ENCODE data around the gene CDC42EP2. TPM values are rescaled to one million over a fixed set of nuclear protein-coding genes. Genes with fewer than 3 reads are reported as not detected.

CDC42EP2 gene
- total and polyA plus RNA-seq, 2 of the 13 experiments (the other 11 are each of a cell fraction or from before 2014, with no cell fraction given) = 2.3 to 7.1 TPM

- TF ChIP-seq ARID4A (CRISPR knock-in tag; IDR thresholded peaks at IDR 0.05; ENCODE audit: borderline replicate concordance) = peak; percentile 75; the same call in 1 of the 2 replicates
- TF ChIP-seq BHLHE40 (IDR thresholded peaks at IDR 0.05; ENCODE audit: low read length) = no peak
- TF ChIP-seq ATF1 (CRISPR knock-in tag; IDR thresholded peaks at IDR 0.05) = no peak; the same call in 1 of the 2 replicates
- TF ChIP-seq YEATS4 (CRISPR knock-in tag; IDR thresholded peaks at IDR 0.05; ENCODE audit: borderline replicate concordance) = peak; percentile 58; the same call in 1 of the 2 replicates
- no peak for TF ChIP-seq KAT2B (IDR thresholded peaks at IDR 0.05; ENCODE audit: borderline replicate concordance, low read depth, low read length)
- TF ChIP-seq HDAC2 (CRISPR knock-in tag; IDR thresholded peaks at IDR 0.05) = peak; percentile 85
- TF ChIP-seq ZBTB8A (CRISPR knock-in tag; IDR thresholded peaks at IDR 0.05; ENCODE audit: borderline replicate concordance, low read depth) = no peak
- TF ChIP-seq NR2F1 (CRISPR knock-in tag; IDR thresholded peaks at IDR 0.05) = no peak
- TF ChIP-seq NR2F6 (IDR thresholded peaks at IDR 0.05) = no peak; the same call in 1 of the 2 replicates
- no peak; the same call in 1 of the 2 replicates for TF ChIP-seq NR2F6 (CRISPR knock-in tag; IDR thresholded peaks at IDR 0.05)
- no peak for TF ChIP-seq ZNF598 (CRISPR knock-in tag; IDR thresholded peaks at IDR 0.05; ENCODE audit: borderline replicate concordance)
- peak; percentile 64 for TF ChIP-seq SKI (IDR thresholded peaks at IDR 0.05; ENCODE audit: partially characterized antibody)
- peak; percentile 60; the same call in 1 of the 2 replicates for TF ChIP-seq MXD4 (CRISPR knock-in tag; IDR thresholded peaks at IDR 0.05)
- TF ChIP-seq SATB2 (CRISPR knock-in tag; IDR thresholded peaks at IDR 0.05) = no peak
- TF ChIP-seq HES4 (CRISPR knock-in tag; IDR thresholded peaks at IDR 0.05; ENCODE audit: borderline replicate concordance) = no peak
- TF ChIP-seq ZNF34 (CRISPR knock-in tag; IDR thresholded peaks at IDR 0.05; ENCODE audit: borderline replicate concordance) = no peak
- TF ChIP-seq ZFP91 (CRISPR knock-in tag; IDR thresholded peaks at IDR 0.05; ENCODE audit: borderline replicate concordance) = peak; percentile 74
- no peak for TF ChIP-seq FOSL1 (CRISPR knock-in tag; IDR thresholded peaks at IDR 0.05; ENCODE audit: borderline replicate concordance)
- TF ChIP-seq, protein P1, sequence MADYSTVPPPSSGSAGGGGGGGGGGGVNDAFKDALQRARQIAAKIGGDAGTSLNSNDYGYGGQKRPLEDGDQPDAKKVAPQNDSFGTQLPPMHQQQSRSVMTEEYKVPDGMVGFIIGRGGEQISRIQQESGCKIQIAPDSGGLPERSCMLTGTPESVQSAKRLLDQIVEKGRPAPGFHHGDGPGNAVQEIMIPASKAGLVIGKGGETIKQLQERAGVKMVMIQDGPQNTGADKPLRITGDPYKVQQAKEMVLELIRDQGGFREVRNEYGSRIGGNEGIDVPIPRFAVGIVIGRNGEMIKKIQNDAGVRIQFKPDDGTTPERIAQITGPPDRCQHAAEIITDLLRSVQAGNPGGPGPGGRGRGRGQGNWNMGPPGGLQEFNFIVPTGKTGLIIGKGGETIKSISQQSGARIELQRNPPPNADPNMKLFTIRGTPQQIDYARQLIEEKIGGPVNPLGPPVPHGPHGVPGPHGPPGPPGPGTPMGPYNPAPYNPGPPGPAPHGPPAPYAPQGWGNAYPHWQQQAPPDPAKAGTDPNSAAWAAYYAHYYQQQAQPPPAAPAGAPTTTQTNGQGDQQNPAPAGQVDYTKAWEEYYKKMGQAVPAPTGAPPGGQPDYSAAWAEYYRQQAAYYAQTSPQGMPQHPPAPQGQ (CRISPR knock-in tag; IDR thresholded peaks at IDR 0.05; ENCODE audit: borderline replicate concordance) = no peak
- TF ChIP-seq ZZZ3 (CRISPR knock-in tag; IDR thresholded peaks at IDR 0.05; ENCODE audit: borderline replicate concordance) = no peak
- no peak for TF ChIP-seq ELF1 (CRISPR knock-in tag; IDR thresholded peaks at IDR 0.05)
- no peak for TF ChIP-seq SYNCRIP (IDR thresholded peaks at IDR 0.05; ENCODE audit: insufficient read depth, low read depth, low read length)
Measured at GRCh38 chr11:65357856-65358356, 43.2 kb downstream of the CDC42EP2 start (continued).
